ENCODE data around the gene ABR.
"Not testable (repeated sequence)": the region's sequence is repeated elsewhere in the genome, so short reads cannot be mapped to it uniquely, and the experiment has no call there.

ABR gene

DNA sequence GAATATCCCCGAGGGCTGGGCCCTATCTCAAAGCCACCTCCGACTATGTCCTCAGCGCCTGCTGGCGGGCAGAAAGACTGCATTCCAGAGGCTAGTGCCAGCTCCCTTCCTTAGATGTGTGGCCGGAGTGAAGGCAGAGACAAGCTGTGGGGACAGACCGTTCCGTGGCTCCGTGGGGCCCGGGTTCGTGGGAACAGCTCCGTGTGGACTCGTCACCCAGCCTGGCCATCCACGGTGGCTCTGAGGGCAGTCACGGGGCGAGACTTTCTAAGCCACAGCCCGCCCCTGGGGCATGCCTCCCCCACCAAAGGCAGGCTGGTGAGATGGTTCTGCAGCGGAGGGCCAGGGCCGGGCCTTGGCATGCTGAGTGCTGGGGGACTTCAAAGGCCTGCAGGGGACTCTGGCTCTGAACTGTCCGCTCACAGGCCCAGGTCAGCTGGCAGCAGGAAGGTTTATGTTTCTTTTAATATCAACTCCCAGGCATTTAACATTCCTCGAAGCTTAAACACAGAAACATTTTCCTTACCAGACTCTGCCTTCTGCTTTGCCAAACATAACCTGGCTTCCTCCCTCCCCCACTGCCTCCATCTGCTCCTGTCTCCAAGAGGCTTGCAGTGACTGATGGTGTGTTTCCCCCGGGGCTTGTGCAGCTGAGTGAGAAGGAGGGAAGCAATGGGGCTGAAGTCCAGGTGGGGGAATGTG is 132.5 kb downstream of the ABR start:
- no peak overlapping the region for H3K4me2 ChIP-seq (ENCODE audit: low read depth, low read length, poor library complexity, severe bottlenecking)
- no peak overlapping the region for H3K9ac ChIP-seq (ENCODE audit: low read depth, low read length, poor library complexity, severe bottlenecking)
- no peaks in the 10 kb centered on the region for H3K9me3 ChIP-seq (ENCODE audit: insufficient read depth, low read depth, low read length)
- no peaks in the 10 kb centered on the region for H3F3A ChIP-seq (ENCODE audit: low read depth)
- no peaks in the 10 kb centered on the region for H4K20me1 ChIP-seq (ENCODE audit: insufficient read depth, low read length, poor library complexity, severe bottlenecking)
- no peaks in the 10 kb centered on the region for H3K79me2 ChIP-seq (ENCODE audit: insufficient read depth, low read length)
- no peaks in the 10 kb centered on the region for H3K36me3 ChIP-seq (ENCODE audit: insufficient read depth, low read length)
- no peak overlapping the region for H3K4me3 ChIP-seq (ENCODE audit: low read length, poor library complexity, severe bottlenecking)
- H2AFZ ChIP-seq (ENCODE audit: low read length) = no peak overlapping the region
- TF ChIP-seq EZH2phosphoT487 (IDR thresholded peaks at IDR 0.05; ENCODE audit: borderline replicate concordance) = no peak
- TF ChIP-seq, protein P1, sequence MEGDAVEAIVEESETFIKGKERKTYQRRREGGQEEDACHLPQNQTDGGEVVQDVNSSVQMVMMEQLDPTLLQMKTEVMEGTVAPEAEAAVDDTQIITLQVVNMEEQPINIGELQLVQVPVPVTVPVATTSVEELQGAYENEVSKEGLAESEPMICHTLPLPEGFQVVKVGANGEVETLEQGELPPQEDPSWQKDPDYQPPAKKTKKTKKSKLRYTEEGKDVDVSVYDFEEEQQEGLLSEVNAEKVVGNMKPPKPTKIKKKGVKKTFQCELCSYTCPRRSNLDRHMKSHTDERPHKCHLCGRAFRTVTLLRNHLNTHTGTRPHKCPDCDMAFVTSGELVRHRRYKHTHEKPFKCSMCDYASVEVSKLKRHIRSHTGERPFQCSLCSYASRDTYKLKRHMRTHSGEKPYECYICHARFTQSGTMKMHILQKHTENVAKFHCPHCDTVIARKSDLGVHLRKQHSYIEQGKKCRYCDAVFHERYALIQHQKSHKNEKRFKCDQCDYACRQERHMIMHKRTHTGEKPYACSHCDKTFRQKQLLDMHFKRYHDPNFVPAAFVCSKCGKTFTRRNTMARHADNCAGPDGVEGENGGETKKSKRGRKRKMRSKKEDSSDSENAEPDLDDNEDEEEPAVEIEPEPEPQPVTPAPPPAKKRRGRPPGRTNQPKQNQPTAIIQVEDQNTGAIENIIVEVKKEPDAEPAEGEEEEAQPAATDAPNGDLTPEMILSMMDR (conservative IDR thresholded peaks at IDR 0.05; ENCODE audit: low read length) = no peak
- no peaks in the 10 kb centered on the region for H3K9me2 ChIP-seq (replicated peaks; ENCODE audit: low read depth, low read length)
- H3K27me3 ChIP-seq (ENCODE audit: insufficient read depth, low read length, poor library complexity, severe bottlenecking) = no peaks in the 10 kb centered on the region
- H3K4me1 ChIP-seq (ENCODE audit: insufficient read depth, low read length, poor library complexity, severe bottlenecking) = no peaks in the 10 kb centered on the region

DNA sequence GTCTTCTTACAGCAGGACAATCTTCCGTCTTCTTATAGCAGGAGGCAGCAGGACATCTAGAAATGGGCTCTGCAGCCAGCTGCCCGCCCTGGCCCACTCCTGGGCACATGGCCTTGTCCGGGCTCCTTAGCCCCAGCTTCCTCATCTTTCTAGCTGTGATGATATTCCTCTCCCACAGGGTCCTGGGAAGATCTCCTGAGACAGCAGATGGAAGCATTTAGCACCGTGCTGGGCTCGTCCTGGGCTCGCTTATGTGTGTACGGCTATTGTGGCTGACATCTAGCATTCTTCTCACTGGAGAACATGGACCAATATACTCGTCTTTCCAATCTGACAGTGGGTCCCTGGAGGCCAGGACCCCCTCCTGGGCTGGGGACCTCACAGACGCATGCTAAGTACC is 134.3 kb downstream of the ABR start:
- no peak overlapping the region for H2AFZ ChIP-seq (ENCODE audit: low read length)
- H3K9me3 ChIP-seq (ENCODE audit: insufficient read depth, low read depth, low read length) = no peaks in the 10 kb centered on the region
- no peak for TF ChIP-seq EZH2phosphoT487 (IDR thresholded peaks at IDR 0.05; ENCODE audit: borderline replicate concordance)
- TF ChIP-seq, protein P1 (conservative IDR thresholded peaks at IDR 0.05; ENCODE audit: low read length) = no peak
- no peaks in the 10 kb centered on the region for H3F3A ChIP-seq (ENCODE audit: low read depth)
- H3K36me3 ChIP-seq (ENCODE audit: insufficient read depth, low read length) = no peaks in the 10 kb centered on the region
- no peak overlapping the region for H3K4me2 ChIP-seq (ENCODE audit: low read depth, low read length, poor library complexity, severe bottlenecking)
- H4K20me1 ChIP-seq (ENCODE audit: insufficient read depth, low read length, poor library complexity, severe bottlenecking) = no peaks in the 10 kb centered on the region
- H3K27me3 ChIP-seq (ENCODE audit: insufficient read depth, low read length, poor library complexity, severe bottlenecking) = no peaks in the 10 kb centered on the region
- H3K4me3 ChIP-seq (ENCODE audit: low read length, poor library complexity, severe bottlenecking) = no peak overlapping the region
- no peaks in the 10 kb centered on the region for H3K79me2 ChIP-seq (ENCODE audit: insufficient read depth, low read length)
- no peaks in the 10 kb centered on the region for H3K9me2 ChIP-seq (replicated peaks; ENCODE audit: low read depth, low read length)
- H3K9ac ChIP-seq (ENCODE audit: low read depth, low read length, poor library complexity, severe bottlenecking) = no peak overlapping the region
- no peaks in the 10 kb centered on the region for H3K4me1 ChIP-seq (ENCODE audit: insufficient read depth, low read length, poor library complexity, severe bottlenecking)

DNA sequence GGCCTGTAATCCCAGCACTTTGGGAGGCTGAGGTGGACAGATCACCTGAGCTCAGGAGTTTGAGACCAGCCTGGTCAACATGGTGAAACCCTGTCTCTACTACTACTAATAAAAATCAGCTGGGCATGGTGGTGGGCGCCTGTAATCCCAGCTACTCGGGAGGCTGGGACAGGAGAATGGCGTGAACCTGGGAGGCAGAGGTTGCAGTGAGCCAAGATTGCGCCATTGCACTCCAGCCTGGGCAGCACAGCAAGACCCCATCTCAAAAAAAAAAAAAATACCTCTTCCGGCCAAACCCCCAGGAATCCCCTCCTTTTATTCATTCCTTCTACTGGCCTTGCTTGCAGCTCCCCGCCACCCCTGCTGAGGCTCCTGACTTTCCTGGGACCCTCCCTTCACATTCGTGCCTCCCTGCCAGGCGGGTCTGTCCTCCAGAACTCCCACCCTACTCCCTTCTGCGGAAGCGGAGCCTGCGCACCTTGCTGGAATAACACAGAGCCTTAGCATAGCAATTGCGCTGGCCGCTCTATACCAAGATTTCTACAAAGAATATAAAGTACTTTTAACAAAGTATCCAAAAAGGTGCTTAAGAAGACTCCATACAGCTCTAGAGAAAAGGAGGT is 135.3 kb downstream of the ABR start:
- H3K36me3 ChIP-seq (ENCODE audit: insufficient read depth, low read length); H3K9ac ChIP-seq (ENCODE audit: low read depth, low read length, poor library complexity, severe bottlenecking); H3K79me2 ChIP-seq (ENCODE audit: insufficient read depth, low read length); H3K4me3 ChIP-seq (ENCODE audit: low read length, poor library complexity, severe bottlenecking); H3K4me2 ChIP-seq (ENCODE audit: low read depth, low read length, poor library complexity, severe bottlenecking); H3K9me3 ChIP-seq (ENCODE audit: insufficient read depth, low read depth, low read length); H4K20me1 ChIP-seq (ENCODE audit: insufficient read depth, low read length, poor library complexity, severe bottlenecking); H3F3A ChIP-seq (ENCODE audit: low read depth); H3K9me2 ChIP-seq (replicated peaks; ENCODE audit: low read depth, low read length); H3K4me1 ChIP-seq (ENCODE audit: insufficient read depth, low read length, poor library complexity, severe bottlenecking); H3K27me3 ChIP-seq (ENCODE audit: insufficient read depth, low read length, poor library complexity, severe bottlenecking); H2AFZ ChIP-seq (ENCODE audit: low read length): not testable (repeated sequence)

Data from Loucy (cell line).